ENCODE results near the gene GRK1.

The GRK1 gene

DNA sequence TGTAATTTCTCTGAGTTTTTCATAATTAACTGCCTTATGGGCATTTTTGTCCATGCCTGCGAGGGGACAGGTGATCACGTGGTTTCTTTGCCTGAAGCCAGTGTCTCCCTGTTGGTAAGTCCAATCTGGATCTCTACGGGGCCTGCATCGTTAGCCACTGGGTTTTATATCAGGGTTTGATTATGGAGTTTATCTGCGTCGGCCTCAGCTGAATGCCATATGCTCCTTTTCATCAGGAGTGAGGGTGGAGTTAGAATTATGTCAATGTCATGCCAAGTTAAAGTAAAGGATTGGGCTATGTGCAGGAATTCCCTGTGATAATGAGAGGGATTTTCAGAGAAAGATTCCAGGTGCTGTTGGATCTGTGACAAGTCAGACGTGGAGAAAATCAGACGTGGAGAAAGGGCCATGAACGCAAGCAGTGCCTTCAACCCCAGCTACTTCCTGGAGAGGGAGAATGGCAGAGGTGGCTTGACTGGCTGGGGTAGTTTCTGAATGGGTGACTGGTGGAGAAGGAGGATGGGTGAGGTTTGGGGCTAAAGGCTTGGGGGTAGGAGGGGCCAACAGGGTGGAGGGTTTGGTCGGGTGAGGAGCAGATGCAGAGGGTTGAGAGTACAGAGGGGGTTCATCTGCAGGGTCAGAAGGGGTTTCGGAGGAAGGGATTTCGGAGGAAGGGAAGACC, 116.3 kb downstream of the GRK1 start:
- no peak for DNase-seq

DNA sequence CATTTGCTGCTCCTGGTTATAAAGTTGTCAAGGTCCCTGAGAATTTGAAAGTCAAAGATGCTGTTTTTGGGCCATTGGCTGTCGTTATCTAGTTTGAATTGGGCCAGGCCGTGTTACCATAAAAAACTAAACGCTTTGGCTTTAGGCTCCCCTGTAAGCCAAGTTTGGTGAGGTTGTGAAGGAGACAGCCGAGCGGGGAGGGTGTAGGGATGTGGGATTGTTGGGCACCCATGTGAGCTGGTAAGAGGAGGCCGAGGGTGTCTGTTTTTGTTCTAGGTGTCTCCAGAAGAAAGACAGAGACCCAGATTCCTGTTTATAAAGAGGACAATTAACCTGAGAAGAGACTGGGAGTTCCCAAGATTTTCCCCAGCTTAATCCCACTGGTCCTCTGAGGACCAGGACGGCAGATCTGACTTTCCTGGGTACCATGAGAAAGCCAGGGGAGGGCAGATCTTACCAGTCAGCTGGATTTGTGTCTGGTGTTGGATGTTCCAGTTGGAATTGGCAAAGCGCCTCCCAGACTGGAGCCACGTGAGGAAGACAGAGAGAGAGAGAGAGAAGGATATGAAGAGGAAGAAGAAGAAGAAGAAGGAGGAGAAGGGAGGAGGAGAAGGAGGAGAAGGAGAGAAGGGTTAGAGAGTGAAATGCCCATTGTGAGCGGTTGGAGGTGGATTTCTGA, 117.1 kb downstream of the GRK1 start:
- no peak for DNase-seq

DNA sequence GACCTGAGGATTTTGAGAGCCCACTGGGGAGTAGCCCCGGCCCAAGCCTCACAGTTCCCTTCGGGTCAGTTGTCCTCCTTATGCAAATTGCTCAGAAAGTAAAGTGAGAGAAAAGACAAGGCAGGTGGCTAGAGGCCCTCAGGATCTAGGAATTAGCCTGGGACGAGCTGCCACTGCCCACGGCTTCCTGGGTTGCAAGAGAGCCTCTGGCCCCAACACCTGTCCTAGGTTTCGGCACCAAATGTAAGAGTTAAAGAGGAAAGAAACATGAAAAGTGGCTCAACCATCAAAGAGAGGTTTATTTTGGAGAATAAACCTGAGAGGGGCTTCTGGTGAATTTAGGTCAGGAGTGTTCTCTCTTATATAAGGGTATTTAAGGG, 117.6 kb downstream of the GRK1 start:
- no peak for DNase-seq

DNA sequence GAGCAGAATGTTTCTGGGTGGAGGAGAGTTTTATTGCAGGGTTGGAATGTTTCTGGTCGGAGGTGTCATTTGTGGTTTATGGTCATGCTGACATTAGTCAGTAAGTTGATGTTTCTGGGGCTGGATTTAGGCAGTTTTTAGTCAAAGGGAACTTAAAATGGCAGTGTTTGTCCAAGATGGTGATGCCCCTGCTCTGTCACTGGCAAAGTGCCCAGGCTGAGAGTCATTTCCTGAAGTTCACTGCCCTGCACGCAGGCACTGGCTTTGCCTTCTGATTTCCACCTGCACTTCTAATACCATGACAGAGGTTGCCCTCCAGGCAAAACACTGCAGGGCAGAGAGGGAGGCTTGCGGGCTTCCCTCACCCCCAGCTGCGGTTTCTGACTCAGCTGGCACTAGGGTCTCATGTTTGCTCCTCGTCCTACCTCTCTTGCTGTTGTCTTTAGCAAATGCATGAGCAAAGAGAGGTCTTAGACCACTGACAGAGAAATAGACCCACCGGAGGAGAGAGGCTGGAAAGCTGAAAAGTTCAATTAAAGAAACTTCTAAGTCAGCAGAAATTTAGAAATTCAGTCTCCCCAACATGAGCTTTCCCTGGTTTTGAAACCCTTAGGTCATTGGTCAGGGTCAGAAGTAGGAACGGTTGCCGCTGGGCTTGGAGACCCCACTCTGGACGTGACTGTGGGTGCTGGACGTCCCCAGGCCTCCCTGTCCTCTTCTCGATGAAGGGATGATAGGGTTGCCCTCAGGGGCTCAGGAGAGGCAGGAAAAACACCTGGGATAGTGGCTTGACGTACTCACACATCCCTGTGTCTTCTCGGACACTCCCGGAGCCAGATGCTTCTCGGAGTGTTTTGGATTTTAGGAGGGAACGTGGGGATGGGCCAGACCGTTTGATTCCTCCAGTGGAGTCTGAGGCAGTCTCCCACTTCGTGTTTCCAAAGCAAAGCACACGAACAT, 118.3 kb downstream of the GRK1 start:
- no peak for DNase-seq

DNA sequence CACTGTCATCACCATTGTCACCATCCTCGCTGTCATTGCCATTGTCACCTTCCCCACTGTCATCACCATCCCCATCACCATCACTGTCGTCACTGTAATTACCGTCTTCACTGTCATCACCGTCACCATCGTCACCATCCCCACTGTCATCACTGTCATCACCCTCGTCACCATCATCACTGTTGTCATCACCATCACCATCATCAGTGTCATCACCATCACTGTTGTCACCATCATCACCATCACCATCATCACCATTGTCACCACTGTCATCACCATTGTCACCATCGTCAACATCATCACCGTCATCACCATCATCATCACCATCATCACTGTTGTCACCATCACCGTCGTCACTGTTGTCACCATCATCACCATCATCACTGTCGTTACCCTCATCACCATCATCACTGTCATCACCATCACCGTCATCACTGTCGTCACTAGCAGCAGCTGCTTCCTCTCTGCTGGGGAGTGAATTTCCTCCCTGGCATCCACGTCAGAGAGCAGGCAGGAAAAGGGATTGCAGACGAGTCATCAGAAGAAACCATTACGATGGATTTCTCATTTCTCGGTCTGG, 119.3 kb downstream of the GRK1 start:
- DNase-seq: no peak
